ENCODE data around the gene CALHM1. TPM values are rescaled to one million over a fixed set of nuclear protein-coding genes. Genes with fewer than 3 reads are reported as not detected.

CALHM1 gene
- total and polyA plus RNA-seq, 2 of the 13 experiments (the other 11 are each of a cell fraction or from before 2014, with no cell fraction given), result 0.04 TPM; not detected in 1

- Histone ChIP-seq H3K27ac (ENCODE audit: extremely low read length, insufficient read depth, low read length) (no peak overlapping the region), H3K36me3 (replicated peaks in 1 of 2; ENCODE audit: control insufficient read depth in 1 of 2, insufficient read depth in 2 of 2, low read length in 2 of 2) (peaks cover 27 to 49% of the 10 kb centered on the region in 2 experiments; a peak in 4 of 5 replicates), H3K27me3 (ENCODE audit: control insufficient read depth in 1 of 2, insufficient read depth in 2 of 2, low read length in 2 of 2) (peaks cover 0 to under 1% of the 10 kb centered on the region in 2 experiments; a peak in 1 of 5 replicates), H3K4me2 (ENCODE audit: low read depth, low read length) (no peak overlapping the region), H3K9ac (ENCODE audit: insufficient read depth, low read depth, low read length) (no peak overlapping the region), H2AFZ (ENCODE audit: low read length) (no peak overlapping the region), H3K79me2 (ENCODE audit: insufficient read depth, low read length) (no peaks in the 10 kb centered on the region), H3K9me3 (ENCODE audit: low read length) (no peaks in the 10 kb centered on the region), H3K4me3 (replicated peaks in 1 of 3; ENCODE audit: insufficient read depth in 1 of 3, low read depth in 2 of 3, low read length in 3 of 3) (no peak overlapping the region), H4K20me1 (ENCODE audit: insufficient read depth, low read length) (no peaks in the 10 kb centered on the region), H3K4me1 (ENCODE audit: insufficient read depth, low read length) (no peaks in the 10 kb centered on the region)
- 93% methylated on average over 9 of the region's 12 CpGs for WGBS (ENCODE audit: low lambda C conversion rate)
- in situ Hi-C loops (cut with HindIII; ENCODE audit: extremely low pct_ligation_motif_present, low pct_unique_long_range_greater_than_20kb) (no loop called here), intact Hi-C loops (cut with micrococcal nuclease; ENCODE audit: unreplicated experiment) (no loop called here)
- POLR2A ChIA-PET, result no interaction called here
- BruUV-seq (replicated peaks), result TSS peak; percentile 39
- DNase-seq (ENCODE audit: low spot score) (no peak), ATAC-seq (no peak), FAIRE-seq (no peak)
- CTCF ChIA-PET (ENCODE audit: low intra/inter-chr PET ratio, low total read pairs), result no interaction called here
- TF ChIP-seq POLR2AphosphoS2 (IDR thresholded peaks at IDR 0.05; ENCODE audit: low read depth, low read length) (no peak), CEBPB (IDR thresholded peaks at IDR 0.05; ENCODE audit: borderline replicate concordance, low read depth, low read length) (no peak), GMEB1 (CRISPR knock-in tag; IDR thresholded peaks at IDR 0.05; ENCODE audit: borderline replicate concordance) (no peak), ZNF629 (CRISPR knock-in tag; conservative IDR thresholded peaks at IDR 0.05) (no peak), GATAD2A (CRISPR knock-in tag; IDR thresholded peaks at IDR 0.05) (no peak), POLR2A (IDR thresholded peaks at IDR 0.05; ENCODE audit: insufficient read depth in 1 of 2, low read depth in 2 of 2, low read length in 2 of 2) (no peak), KMT2B (CRISPR knock-in tag; IDR thresholded peaks at IDR 0.05) (no peak), ZSCAN5A (CRISPR knock-in tag; IDR thresholded peaks at IDR 0.05; ENCODE audit: borderline replicate concordance) (no peak), ZBTB39 (CRISPR knock-in tag; IDR thresholded peaks at IDR 0.05) (no peak), ZNF143 (CRISPR knock-in tag; IDR thresholded peaks at IDR 0.05) (no peak), KLF6 (CRISPR knock-in tag; IDR thresholded peaks at IDR 0.05) (no peak), ZBTB7B (CRISPR knock-in tag; IDR thresholded peaks at IDR 0.05) (no peak), ZNF501 (CRISPR knock-in tag; IDR thresholded peaks at IDR 0.05) (no peak), ZNF839 (CRISPR knock-in tag; IDR thresholded peaks at IDR 0.05; ENCODE audit: borderline replicate concordance) (no peak), HNF1B (CRISPR knock-in tag; IDR thresholded peaks at IDR 0.05) (no peak), ZNF44 (CRISPR knock-in tag; IDR thresholded peaks at IDR 0.05) (no peak)
These were observed 12.7 kb downstream of the CALHM1 start for GRCh38 chr10:103445767-103446567.

All from HepG2 (cell line).